Suppressor macrophage (primary cell): ENCODE measurements around the gene GLRX2.
"Not testable (repeated sequence)": the region's sequence is repeated elsewhere in the genome, so short reads cannot be mapped to it uniquely, and the experiment has no call there.

Experiments
- DNase-seq, 4 experiments: peaks; one replicate each; pipeline ENCODE4 v3.0.0-alpha.2; 2020 to 2022

The GLRX2 gene

GRCh38 chr1:193062698-193063463 lies 42.3 kb downstream of the GLRX2 start:
- DNase-seq: no peak

DNA sequence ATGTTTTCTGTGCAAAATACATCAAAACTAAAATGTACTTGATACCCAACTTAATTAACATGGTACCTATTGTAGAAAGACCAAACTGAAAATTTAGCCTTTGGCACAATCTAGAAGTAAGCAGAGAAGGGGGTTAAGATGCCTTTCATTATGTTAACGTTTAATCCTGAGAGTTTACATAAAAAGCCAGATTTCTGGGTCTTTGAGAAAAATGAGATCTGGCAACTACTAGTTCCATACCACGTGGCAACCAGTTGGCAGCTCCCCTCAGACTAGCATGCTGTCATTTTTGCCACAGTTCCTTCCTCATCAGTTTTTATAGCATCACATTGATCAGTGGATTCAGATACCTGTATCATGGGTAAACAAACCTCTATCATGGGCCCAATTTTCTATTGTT lies 44.3 kb downstream of the GLRX2 start:
- DNase-seq: peak in 3 of 4 experiments; percentile 25 to 34 (median 32)

DNA sequence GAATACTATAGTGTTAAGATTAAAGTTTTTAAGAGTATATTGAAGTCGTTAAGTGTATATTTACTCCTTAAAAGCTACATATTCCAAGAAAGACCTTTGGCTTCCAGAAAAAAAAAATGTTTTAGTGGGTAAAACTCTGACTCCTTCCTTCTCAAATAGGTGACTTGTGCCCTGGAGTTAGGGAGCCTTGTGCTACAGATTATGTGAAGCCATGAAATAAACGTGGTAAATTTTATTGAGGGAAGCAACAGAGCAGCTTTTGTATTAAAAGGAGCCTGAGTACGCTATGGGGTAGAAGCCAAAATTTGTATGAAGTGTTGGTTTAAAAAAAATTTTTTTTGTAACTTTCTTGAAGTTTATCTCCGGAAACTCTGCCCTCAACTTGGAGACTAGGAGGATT lies 44.8 kb downstream of the GLRX2 start:
- DNase-seq: peak in 1 of 4 experiments; percentile 3

GRCh38 chr1:193060115-193060403 lies 45.2 kb downstream of the GLRX2 start:
- DNase-seq: no peak

DNA sequence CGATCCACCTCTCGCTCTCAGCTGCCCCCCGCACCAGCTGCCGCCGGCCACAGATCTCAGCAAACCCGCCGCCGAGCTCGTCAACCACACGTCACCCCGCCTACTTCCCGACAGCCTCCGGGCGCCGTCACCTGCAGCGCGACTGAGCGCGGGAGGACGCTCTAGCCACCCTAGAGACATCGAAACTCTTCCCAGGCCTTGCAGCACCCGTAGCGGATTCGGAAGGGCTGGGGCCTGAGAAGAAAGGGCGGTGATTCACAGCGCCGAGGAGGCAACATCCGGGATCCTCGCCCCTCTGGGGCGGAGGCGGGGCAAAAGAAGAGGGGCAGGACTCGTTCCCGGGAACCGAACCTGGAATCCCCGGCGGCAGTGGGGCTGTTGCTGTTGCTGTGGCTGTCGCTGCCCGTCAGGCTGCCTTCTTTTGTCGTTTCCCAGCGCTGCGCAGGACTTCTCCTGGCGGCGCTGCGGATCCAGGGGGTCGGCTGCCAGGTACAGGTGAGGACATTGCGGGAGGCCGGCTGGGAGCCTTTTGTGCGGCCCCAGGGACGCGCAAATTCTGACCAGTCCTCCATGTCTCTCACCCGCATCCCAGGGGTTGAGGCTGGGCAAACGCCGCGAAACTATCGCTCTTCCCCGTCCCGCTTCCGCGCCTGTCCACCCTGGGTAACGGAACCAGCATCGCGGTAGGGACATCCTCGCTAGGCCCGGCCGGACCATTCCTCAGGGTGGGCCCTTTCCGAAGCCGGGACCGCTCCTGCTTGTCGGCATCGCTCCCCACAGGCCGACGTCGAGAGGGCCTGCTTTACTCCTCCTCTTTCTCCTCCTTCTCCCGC lies 45.7 kb downstream of the GLRX2 start, which contains the start of the genes RO60 and UCHL5:
RO60 (plus strand) TSS at position 331 of the 833 bp plus-strand sequence. CDS start 9,443 bp downstream, outside the sequence.
UCHL5 (minus strand) TSS at position 79 of the 833 bp plus-strand sequence. CDS start 100 bp downstream, outside the sequence.
- DNase-seq: peak; percentile 97 to 99 (median 98)

- DNase-seq: peak; percentile 79 to 89 (median 86)
Observed at GRCh38 chr1:193058529-193059281, 46.5 kb downstream of the GLRX2 start.

- DNase-seq: no peak
Observed at GRCh38 chr1:193054169-193054675, 51.0 kb downstream of the GLRX2 start.

GRCh38 chr1:193048913-193049312 lies 56.3 kb downstream of the GLRX2 start:
- not testable (repeated sequence) for DNase-seq
